ENCODE results near the gene ZNF362.
A peak's percentile ranks its signal among the peaks of the same experiment; 100 is the strongest.

ZNF362 gene, protein sequence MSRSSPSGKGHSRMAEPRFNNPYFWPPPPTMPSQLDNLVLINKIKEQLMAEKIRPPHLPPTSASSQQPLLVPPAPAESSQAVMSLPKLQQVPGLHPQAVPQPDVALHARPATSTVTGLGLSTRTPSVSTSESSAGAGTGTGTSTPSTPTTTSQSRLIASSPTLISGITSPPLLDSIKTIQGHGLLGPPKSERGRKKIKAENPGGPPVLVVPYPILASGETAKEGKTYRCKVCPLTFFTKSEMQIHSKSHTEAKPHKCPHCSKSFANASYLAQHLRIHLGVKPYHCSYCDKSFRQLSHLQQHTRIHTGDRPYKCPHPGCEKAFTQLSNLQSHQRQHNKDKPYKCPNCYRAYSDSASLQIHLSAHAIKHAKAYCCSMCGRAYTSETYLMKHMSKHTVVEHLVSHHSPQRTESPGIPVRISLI

GRCh38 chr1:33256471-33257206 lies at the start of gene ZNF362:
Gene ZNF362 (plus strand): TSS chr1:33256492. CDS start chr1:33270575, 14,083 bp downstream.
- Histone ChIP-seq H4K20me1 (ENCODE audit: insufficient read depth) (no peaks in the 10 kb centered on the region), H3K27ac (peak within 1 kb of the TSS; percentile 10; the same call in 1 of the 2 replicates), H3K4me2 (peak within 1 kb of the TSS; percentile 82), H3K79me2 (ENCODE audit: insufficient read depth, low read depth) (no peaks in the 10 kb centered on the region), H3K9ac (peak within 1 kb of the TSS; percentile 69; the same call in 1 of the 2 replicates), H2AFZ (ENCODE audit: low read depth) (peak within 1 kb of the TSS; percentile 77), H3K4me3 (IDR thresholded peaks at IDR 0.05; ENCODE audit: insufficient read depth, low read depth, low read length) (peak within 1 kb of the TSS; percentile 36), H3K36me3 (ENCODE audit: insufficient read depth) (no peaks in the 10 kb centered on the region), H3K27me3 (ENCODE audit: insufficient read depth, low read depth) (no peaks in the 10 kb centered on the region; the same call in 1 of the 2 replicates), H3K4me1 (ENCODE audit: low read depth, poor library complexity, severe bottlenecking) (no peaks in the 10 kb centered on the region)
- no peak for TF ChIP-seq CTCF (conservative IDR thresholded peaks at IDR 0.05; ENCODE audit: low read depth, low read length)

DNA sequence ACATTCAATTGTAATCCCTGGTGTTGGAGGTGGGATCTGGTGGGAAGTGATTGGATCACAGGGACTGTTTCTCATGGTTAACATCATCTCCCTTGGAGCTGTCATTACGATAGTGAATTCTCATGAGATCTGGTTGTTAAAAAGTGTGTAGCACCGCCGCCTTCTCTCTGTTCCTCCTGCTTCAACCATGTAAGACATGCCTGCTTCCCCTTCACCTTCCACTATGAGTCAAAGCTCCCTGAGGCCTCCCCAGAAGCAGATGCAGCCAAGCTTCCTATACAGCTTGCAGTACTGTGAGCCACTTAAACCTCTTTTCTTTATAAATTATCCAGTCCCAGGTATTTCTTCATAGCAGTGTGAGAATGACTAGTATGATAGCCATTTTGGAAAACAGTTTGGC lies 44.3 kb upstream of the ZNF362 start:
- no peak overlapping the region for H3K27ac ChIP-seq
- TF ChIP-seq CTCF (conservative IDR thresholded peaks at IDR 0.05; ENCODE audit: low read depth, low read length) = no peak
- H2AFZ ChIP-seq (ENCODE audit: low read depth) = no peak overlapping the region
- H3K4me2 ChIP-seq = no peak overlapping the region
- H3K79me2 ChIP-seq (ENCODE audit: insufficient read depth, low read depth) = no peaks in the 10 kb centered on the region
- no peaks in the 10 kb centered on the region for H3K4me1 ChIP-seq (ENCODE audit: low read depth, poor library complexity, severe bottlenecking)
- no peaks in the 10 kb centered on the region for H3K36me3 ChIP-seq (ENCODE audit: insufficient read depth)
- H4K20me1 ChIP-seq (ENCODE audit: insufficient read depth) = no peaks in the 10 kb centered on the region
- H3K9ac ChIP-seq = no peak overlapping the region
- no peaks in the 10 kb centered on the region for H3K27me3 ChIP-seq (ENCODE audit: insufficient read depth, low read depth)
- no peak overlapping the region for H3K4me3 ChIP-seq (IDR thresholded peaks at IDR 0.05; ENCODE audit: insufficient read depth, low read depth, low read length)

- Histone ChIP-seq H3K27ac (no peak overlapping the region), H2AFZ (ENCODE audit: low read depth) (no peak overlapping the region), H3K4me1 (ENCODE audit: low read depth, poor library complexity, severe bottlenecking) (no peaks in the 10 kb centered on the region), H3K79me2 (ENCODE audit: insufficient read depth, low read depth) (no peaks in the 10 kb centered on the region), H3K36me3 (ENCODE audit: insufficient read depth) (no peaks in the 10 kb centered on the region), H3K4me3 (IDR thresholded peaks at IDR 0.05; ENCODE audit: insufficient read depth, low read depth, low read length) (no peak overlapping the region), H3K9ac (no peak overlapping the region), H4K20me1 (ENCODE audit: insufficient read depth) (no peaks in the 10 kb centered on the region), H3K27me3 (ENCODE audit: insufficient read depth, low read depth) (no peaks in the 10 kb centered on the region), H3K4me2 (no peak overlapping the region)
- no peak for TF ChIP-seq CTCF (conservative IDR thresholded peaks at IDR 0.05; ENCODE audit: low read depth, low read length)
These were observed 36.2 kb upstream of the ZNF362 start for GRCh38 chr1:33219886-33220661.

DNA sequence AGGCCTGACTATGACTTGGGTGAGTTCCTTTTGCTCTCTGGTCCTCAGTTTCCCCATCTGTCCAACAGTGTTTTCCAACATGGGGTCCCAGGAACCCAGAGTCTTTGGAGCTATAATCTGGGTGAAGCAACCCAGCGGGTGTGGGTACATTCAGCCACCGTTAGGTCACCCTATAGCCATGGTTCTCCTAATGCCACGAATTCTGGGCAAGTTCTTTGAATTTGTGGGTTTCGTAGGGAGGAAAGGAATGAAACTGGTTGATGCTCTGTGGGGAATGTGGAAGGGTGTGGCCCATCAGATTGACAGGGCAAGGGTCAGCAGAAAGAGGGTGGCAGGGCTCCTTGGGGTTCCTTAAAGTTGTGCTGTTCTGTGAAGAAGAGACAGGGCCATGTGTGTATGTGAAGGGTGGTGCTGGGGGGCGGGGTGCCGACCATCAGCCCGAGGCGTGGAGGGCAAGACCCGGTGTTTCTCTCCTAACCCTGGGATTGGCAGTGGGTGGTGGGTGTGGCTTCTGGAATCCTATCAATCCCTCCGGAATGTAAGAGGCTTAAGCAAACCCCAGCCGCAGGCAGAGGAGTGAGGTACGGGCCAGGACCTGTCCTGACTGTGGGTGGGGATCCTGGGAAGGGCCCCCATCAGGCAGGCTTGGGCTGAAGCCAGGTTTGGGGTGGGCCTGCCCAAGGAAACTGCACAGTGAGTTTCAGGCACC lies 35.5 kb upstream of the ZNF362 start:
- no peak overlapping the region for H3K4me3 ChIP-seq (IDR thresholded peaks at IDR 0.05; ENCODE audit: insufficient read depth, low read depth, low read length)
- H3K4me2 ChIP-seq = no peak overlapping the region
- TF ChIP-seq CTCF (conservative IDR thresholded peaks at IDR 0.05; ENCODE audit: low read depth, low read length) = no peak
- no peaks in the 10 kb centered on the region for H3K36me3 ChIP-seq (ENCODE audit: insufficient read depth)
- no peaks in the 10 kb centered on the region for H3K4me1 ChIP-seq (ENCODE audit: low read depth, poor library complexity, severe bottlenecking)
- no peaks in the 10 kb centered on the region for H3K27me3 ChIP-seq (ENCODE audit: insufficient read depth, low read depth)
- H3K79me2 ChIP-seq (ENCODE audit: insufficient read depth, low read depth) = no peaks in the 10 kb centered on the region
- H3K9ac ChIP-seq = no peak overlapping the region
- no peak overlapping the region for H3K27ac ChIP-seq
- no peaks in the 10 kb centered on the region for H4K20me1 ChIP-seq (ENCODE audit: insufficient read depth)
- no peak overlapping the region for H2AFZ ChIP-seq (ENCODE audit: low read depth)

All from KMS-11 (cell line).